GM21576 (cell line): ENCODE results near the gene SSUH2.
"Not testable (repeated sequence)": the region's sequence is repeated elsewhere in the genome, so short reads cannot be mapped to it uniquely, and the experiment has no call there.

Experiments
- ATAC-seq: cut with Tn5 transposase; IDR thresholded peaks from one replicate; pipeline ENCODE4 v1.9.1; 2021; ENCODE audit warnings: mild to moderate bottlenecking, moderate library complexity; ENCODE audit not compliant: unreplicated experiment

SSUH2 gene

GRCh38 chr3:8660175-8661118, 15.8 kb upstream of the SSUH2 start:
- no peak for ATAC-seq

GRCh38 chr3:8659242-8659641, 14.6 kb upstream of the SSUH2 start:
- ATAC-seq, result no peak

- peak; percentile 89 for ATAC-seq
These were observed 14.0 kb upstream of the SSUH2 start for GRCh38 chr3:8658306-8659212.

GRCh38 chr3:8657804-8658305, 13.3 kb upstream of the SSUH2 start:
- peak; percentile 27 for ATAC-seq

- no peak for ATAC-seq
These were observed 11.6 kb upstream of the SSUH2 start for GRCh38 chr3:8656240-8656639.

GRCh38 chr3:8655387-8655835, 10.8 kb upstream of the SSUH2 start:
- no peak for ATAC-seq

- not testable (repeated sequence) for ATAC-seq
These were observed 10.2 kb upstream of the SSUH2 start for GRCh38 chr3:8654572-8655329.

GRCh38 chr3:8653800-8654408, 9.3 kb upstream of the SSUH2 start:
- no peak for ATAC-seq

GRCh38 chr3:8652324-8652987, 7.9 kb upstream of the SSUH2 start:
- no peak for ATAC-seq

- no peak for ATAC-seq
These were observed 7.1 kb upstream of the SSUH2 start for GRCh38 chr3:8651418-8652323.

GRCh38 chr3:8650583-8651416, 6.2 kb upstream of the SSUH2 start:
- no peak for ATAC-seq

- no peak for ATAC-seq
These were observed 5.2 kb upstream of the SSUH2 start for GRCh38 chr3:8649757-8650156.

- ATAC-seq, result no peak
These were observed 4.5 kb upstream of the SSUH2 start for GRCh38 chr3:8648909-8649741.

GRCh38 chr3:8647137-8647985, 2.8 kb upstream of the SSUH2 start:
- ATAC-seq, result no peak

GRCh38 chr3:8646313-8646938, 1.8 kb upstream of the SSUH2 start:
- ATAC-seq, result no peak
